ENCODE results near the gene INO80C.
"Not testable (repeated sequence)": the region's sequence is repeated elsewhere in the genome, so short reads cannot be mapped to it uniquely, and the experiment has no call there.

The INO80C gene

GRCh38 chr18:35495536-35496314, 2.0 kb downstream of the INO80C start:
- peak overlapping the region; percentile 85 for H3K4me3 ChIP-seq (ENCODE audit: low read length)
- H3K4me1 ChIP-seq (ENCODE audit: control insufficient read depth, insufficient read depth, low read length), result peaks cover 24% of the 10 kb centered on the region
- H3K4me2 ChIP-seq (ENCODE audit: low read length), result peak overlapping the region; percentile 83
- H3K36me3 ChIP-seq (ENCODE audit: insufficient read depth, low read length), result no peaks in the 10 kb centered on the region
- H3K9me3 ChIP-seq (replicated peaks; ENCODE audit: low read length), result no peaks in the 10 kb centered on the region
- no peak overlapping the region for H3K9ac ChIP-seq (ENCODE audit: low read depth, low read length)
- no peaks in the 10 kb centered on the region for H3K27me3 ChIP-seq (ENCODE audit: control insufficient read depth, insufficient read depth, low read length)

GRCh38 chr18:35494251-35495220, 3.2 kb downstream of the INO80C start:
- Histone ChIP-seq H3K9me3 (replicated peaks; ENCODE audit: low read length) (no peaks in the 10 kb centered on the region), H3K4me2 (ENCODE audit: low read length) (no peak overlapping the region), H3K4me1 (ENCODE audit: control insufficient read depth, insufficient read depth, low read length) (peaks cover 29% of the 10 kb centered on the region), H3K9ac (ENCODE audit: low read depth, low read length) (no peak overlapping the region), H3K27me3 (ENCODE audit: control insufficient read depth, insufficient read depth, low read length) (no peaks in the 10 kb centered on the region), H3K4me3 (ENCODE audit: low read length) (no peak overlapping the region), H3K36me3 (ENCODE audit: insufficient read depth, low read length) (no peaks in the 10 kb centered on the region)

GRCh38 chr18:35491700-35492077, 6.1 kb downstream of the INO80C start:
- H3K27me3 ChIP-seq (ENCODE audit: control insufficient read depth, insufficient read depth, low read length), result no peaks in the 10 kb centered on the region
- H3K36me3 ChIP-seq (ENCODE audit: insufficient read depth, low read length), result no peaks in the 10 kb centered on the region
- peaks cover 22% of the 10 kb centered on the region for H3K4me1 ChIP-seq (ENCODE audit: control insufficient read depth, insufficient read depth, low read length)
- H3K4me3 ChIP-seq (ENCODE audit: low read length), result no peak overlapping the region
- no peak overlapping the region for H3K9ac ChIP-seq (ENCODE audit: low read depth, low read length)
- H3K9me3 ChIP-seq (replicated peaks; ENCODE audit: low read length), result no peaks in the 10 kb centered on the region
- H3K4me2 ChIP-seq (ENCODE audit: low read length), result no peak overlapping the region

GRCh38 chr18:35490894-35491699, 6.7 kb downstream of the INO80C start:
- Histone ChIP-seq H3K4me2 (ENCODE audit: low read length) (no peak overlapping the region), H3K9ac (ENCODE audit: low read depth, low read length) (no peak overlapping the region), H3K36me3 (ENCODE audit: insufficient read depth, low read length) (no peaks in the 10 kb centered on the region), H3K27me3 (ENCODE audit: control insufficient read depth, insufficient read depth, low read length) (no peaks in the 10 kb centered on the region), H3K9me3 (replicated peaks; ENCODE audit: low read length) (no peaks in the 10 kb centered on the region), H3K4me3 (ENCODE audit: low read length) (no peak overlapping the region), H3K4me1 (ENCODE audit: control insufficient read depth, insufficient read depth, low read length) (peaks cover 16% of the 10 kb centered on the region)

- Histone ChIP-seq H3K4me2 (ENCODE audit: low read length) (no peak overlapping the region), H3K9ac (ENCODE audit: low read depth, low read length) (no peak overlapping the region), H3K4me3 (ENCODE audit: low read length) (no peak overlapping the region), H3K9me3 (replicated peaks; ENCODE audit: low read length) (no peaks in the 10 kb centered on the region), H3K4me1 (ENCODE audit: control insufficient read depth, insufficient read depth, low read length) (peaks cover 11% of the 10 kb centered on the region), H3K36me3 (ENCODE audit: insufficient read depth, low read length) (no peaks in the 10 kb centered on the region), H3K27me3 (ENCODE audit: control insufficient read depth, insufficient read depth, low read length) (no peaks in the 10 kb centered on the region)
Observed at GRCh38 chr18:35489913-35490490, 7.8 kb downstream of the INO80C start.

- H3K9ac ChIP-seq (ENCODE audit: low read depth, low read length); H3K4me2 ChIP-seq (ENCODE audit: low read length); H3K36me3 ChIP-seq (ENCODE audit: insufficient read depth, low read length); H3K27me3 ChIP-seq (ENCODE audit: control insufficient read depth, insufficient read depth, low read length); H3K9me3 ChIP-seq (replicated peaks; ENCODE audit: low read length); H3K4me3 ChIP-seq (ENCODE audit: low read length): not testable (repeated sequence)
- H3K4me1 ChIP-seq (ENCODE audit: control insufficient read depth, insufficient read depth, low read length), result peaks cover 11% of the 10 kb centered on the region
Observed at GRCh38 chr18:35489281-35489680, 8.5 kb downstream of the INO80C start.

- H3K4me2 ChIP-seq (ENCODE audit: low read length); H3K9me3 ChIP-seq (replicated peaks; ENCODE audit: low read length); H3K36me3 ChIP-seq (ENCODE audit: insufficient read depth, low read length); H3K4me3 ChIP-seq (ENCODE audit: low read length); H3K9ac ChIP-seq (ENCODE audit: low read depth, low read length); H3K27me3 ChIP-seq (ENCODE audit: control insufficient read depth, insufficient read depth, low read length): not testable (repeated sequence)
- peaks cover 11% of the 10 kb centered on the region for H3K4me1 ChIP-seq (ENCODE audit: control insufficient read depth, insufficient read depth, low read length)
Observed at GRCh38 chr18:35488396-35488795, 9.4 kb downstream of the INO80C start.

GRCh38 chr18:35487525-35487924, 10.2 kb downstream of the INO80C start:
- not testable (repeated sequence) for H3K4me3 ChIP-seq (ENCODE audit: low read length); H3K4me2 ChIP-seq (ENCODE audit: low read length); H3K9me3 ChIP-seq (replicated peaks; ENCODE audit: low read length); H3K36me3 ChIP-seq (ENCODE audit: insufficient read depth, low read length); H3K9ac ChIP-seq (ENCODE audit: low read depth, low read length); H3K27me3 ChIP-seq (ENCODE audit: control insufficient read depth, insufficient read depth, low read length)
- peaks cover 11% of the 10 kb centered on the region for H3K4me1 ChIP-seq (ENCODE audit: control insufficient read depth, insufficient read depth, low read length)

- Histone ChIP-seq H3K9me3 (replicated peaks; ENCODE audit: low read length) (no peaks in the 10 kb centered on the region), H3K27me3 (ENCODE audit: control insufficient read depth, insufficient read depth, low read length) (no peaks in the 10 kb centered on the region), H3K9ac (ENCODE audit: low read depth, low read length) (no peak overlapping the region), H3K4me3 (ENCODE audit: low read length) (no peak overlapping the region), H3K4me2 (ENCODE audit: low read length) (no peak overlapping the region), H3K4me1 (ENCODE audit: control insufficient read depth, insufficient read depth, low read length) (peaks cover 6% of the 10 kb centered on the region), H3K36me3 (ENCODE audit: insufficient read depth, low read length) (no peaks in the 10 kb centered on the region)
Observed at GRCh38 chr18:35485852-35486251, 11.9 kb downstream of the INO80C start.

GRCh38 chr18:35484034-35484433, 13.7 kb downstream of the INO80C start:
- H3K9me3 ChIP-seq (replicated peaks; ENCODE audit: low read length), result no peaks in the 10 kb centered on the region
- H3K4me1 ChIP-seq (ENCODE audit: control insufficient read depth, insufficient read depth, low read length), result peaks cover 18% of the 10 kb centered on the region
- no peak overlapping the region for H3K4me2 ChIP-seq (ENCODE audit: low read length)
- no peaks in the 10 kb centered on the region for H3K27me3 ChIP-seq (ENCODE audit: control insufficient read depth, insufficient read depth, low read length)
- no peak overlapping the region for H3K4me3 ChIP-seq (ENCODE audit: low read length)
- H3K9ac ChIP-seq (ENCODE audit: low read depth, low read length), result no peak overlapping the region
- no peaks in the 10 kb centered on the region for H3K36me3 ChIP-seq (ENCODE audit: insufficient read depth, low read length)

- Histone ChIP-seq H3K4me3 (ENCODE audit: low read length) (no peak overlapping the region), H3K4me1 (ENCODE audit: control insufficient read depth, insufficient read depth, low read length) (peaks cover 36% of the 10 kb centered on the region), H3K27me3 (ENCODE audit: control insufficient read depth, insufficient read depth, low read length) (no peaks in the 10 kb centered on the region), H3K9ac (ENCODE audit: low read depth, low read length) (no peak overlapping the region), H3K9me3 (replicated peaks; ENCODE audit: low read length) (no peaks in the 10 kb centered on the region), H3K4me2 (ENCODE audit: low read length) (no peak overlapping the region), H3K36me3 (ENCODE audit: insufficient read depth, low read length) (no peaks in the 10 kb centered on the region)
Observed at GRCh38 chr18:35481960-35482366, 15.8 kb downstream of the INO80C start.

All from skeletal muscle satellite cell (primary cell).